GM18858 (cell line): ENCODE results near the gene SBNO1.
"Not testable (repeated sequence)": the region's sequence is repeated elsewhere in the genome, so short reads cannot be mapped to it uniquely, and the experiment has no call there.

ENCODE experiments used
- ATAC-seq: cut with Tn5 transposase; IDR thresholded peaks from one replicate; pipeline ENCODE4 v1.9.1; 2021; ENCODE audit not compliant: unreplicated experiment

The SBNO1 gene

DNA sequence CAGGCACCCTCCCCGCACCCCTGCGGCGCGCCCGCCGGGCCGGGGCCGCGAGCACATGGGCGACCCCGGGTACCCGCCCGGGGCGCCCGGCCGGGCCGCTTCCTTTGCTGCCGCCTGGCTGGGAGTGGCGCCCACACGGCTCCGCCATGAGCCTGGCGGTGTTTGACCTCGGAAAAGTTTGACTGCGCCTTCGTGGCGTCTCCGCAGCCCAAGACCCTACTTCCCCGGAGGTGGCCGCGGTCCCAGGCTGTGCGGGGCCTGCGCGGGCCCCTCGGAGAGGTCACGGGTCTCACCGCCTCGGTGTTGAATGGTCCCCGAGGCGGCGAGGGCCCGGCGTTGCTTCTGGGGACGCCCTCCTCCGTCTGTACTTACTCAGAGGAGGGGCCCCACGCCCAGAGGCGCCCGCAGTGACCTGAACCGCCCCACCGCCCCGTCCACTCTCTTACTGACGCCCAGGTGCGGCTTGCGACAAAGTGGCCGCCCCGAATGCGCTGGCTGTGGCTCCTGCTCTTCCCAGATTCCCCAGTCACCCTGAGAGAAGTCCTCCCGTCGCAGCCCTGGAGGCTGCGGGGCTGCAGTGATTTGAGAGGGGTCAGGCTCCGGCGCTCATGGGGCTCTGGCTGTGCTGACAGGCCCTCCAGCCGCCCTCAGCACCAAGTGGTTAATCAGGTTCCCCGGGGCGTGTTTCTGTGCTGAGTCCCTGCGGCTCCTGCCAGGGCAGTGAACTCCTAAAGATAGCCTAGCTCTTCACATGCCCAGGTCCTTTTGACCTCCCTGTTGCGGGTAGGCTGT lies 25.1 kb upstream of the SBNO1 start:
- peak; percentile 4 for ATAC-seq

DNA sequence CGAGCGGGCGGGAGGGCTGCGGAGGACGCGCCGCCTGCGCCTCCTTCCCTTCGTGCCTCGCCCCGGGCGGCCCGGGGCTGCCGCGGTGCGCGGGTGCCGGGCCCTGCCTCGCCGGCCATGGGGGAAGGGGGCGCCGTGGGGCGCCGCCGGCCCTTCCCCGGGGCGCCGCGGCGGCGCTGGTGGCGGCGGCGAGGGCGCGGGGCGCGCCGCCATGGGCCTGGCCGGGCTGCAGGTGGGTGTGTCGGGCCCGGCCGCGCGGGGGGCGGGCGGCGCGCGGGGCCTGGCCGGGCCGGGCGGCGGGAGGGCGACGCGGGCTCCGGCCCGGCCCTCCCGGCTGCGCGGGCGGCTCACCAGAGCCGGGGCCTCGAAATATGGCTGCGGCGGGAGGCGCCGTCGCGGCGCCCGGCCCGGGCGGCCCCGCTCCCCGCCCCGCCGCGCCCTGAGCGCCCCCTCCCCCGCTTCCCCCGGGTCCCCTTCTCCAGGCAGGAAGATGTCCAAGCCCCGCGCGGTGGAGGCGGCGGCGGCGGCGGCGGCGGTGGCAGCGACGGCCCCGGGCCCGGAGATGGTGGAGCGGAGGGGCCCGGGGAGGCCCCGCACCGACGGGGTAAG lies 24.4 kb upstream of the SBNO1 start:
- peak; percentile 27 for ATAC-seq

DNA sequence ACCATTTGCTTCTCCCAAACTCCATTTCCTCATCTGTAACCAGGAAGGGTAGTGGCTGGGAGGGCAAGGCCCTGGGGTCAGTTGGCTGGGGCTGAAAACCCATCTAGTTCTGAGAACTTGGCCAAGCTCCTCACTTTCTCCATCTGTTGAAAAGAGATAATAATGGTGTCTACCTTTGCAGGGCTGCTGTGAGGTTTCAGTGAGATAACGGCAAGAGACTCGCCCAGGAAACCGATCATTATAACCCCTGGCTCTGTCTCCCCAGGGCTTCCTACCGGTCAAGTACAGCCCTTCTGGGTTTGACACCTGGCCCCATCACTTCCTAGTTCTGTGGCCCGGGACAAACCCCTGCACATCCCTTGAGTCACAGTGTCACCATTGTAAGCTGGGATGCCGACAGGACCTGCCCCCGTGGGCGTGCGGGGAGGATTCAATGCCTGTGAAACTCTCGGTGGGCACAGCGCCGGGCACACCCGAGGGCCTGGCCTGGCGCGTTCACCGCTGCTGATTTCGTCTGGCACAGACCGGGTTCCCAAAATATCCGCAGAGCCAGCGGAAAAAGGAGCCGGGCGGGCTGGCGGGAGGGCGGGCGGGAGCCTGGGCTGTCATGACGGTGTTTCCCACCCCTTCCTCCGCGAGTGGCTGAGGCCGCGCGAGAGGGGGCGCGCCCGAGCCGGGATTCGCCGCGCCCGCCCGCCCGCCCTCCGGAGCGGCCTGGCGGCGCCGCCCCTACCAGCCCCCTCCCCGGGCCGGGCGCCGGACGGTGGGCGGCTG lies 23.7 kb upstream of the SBNO1 start:
- ATAC-seq = peak; percentile 23

DNA sequence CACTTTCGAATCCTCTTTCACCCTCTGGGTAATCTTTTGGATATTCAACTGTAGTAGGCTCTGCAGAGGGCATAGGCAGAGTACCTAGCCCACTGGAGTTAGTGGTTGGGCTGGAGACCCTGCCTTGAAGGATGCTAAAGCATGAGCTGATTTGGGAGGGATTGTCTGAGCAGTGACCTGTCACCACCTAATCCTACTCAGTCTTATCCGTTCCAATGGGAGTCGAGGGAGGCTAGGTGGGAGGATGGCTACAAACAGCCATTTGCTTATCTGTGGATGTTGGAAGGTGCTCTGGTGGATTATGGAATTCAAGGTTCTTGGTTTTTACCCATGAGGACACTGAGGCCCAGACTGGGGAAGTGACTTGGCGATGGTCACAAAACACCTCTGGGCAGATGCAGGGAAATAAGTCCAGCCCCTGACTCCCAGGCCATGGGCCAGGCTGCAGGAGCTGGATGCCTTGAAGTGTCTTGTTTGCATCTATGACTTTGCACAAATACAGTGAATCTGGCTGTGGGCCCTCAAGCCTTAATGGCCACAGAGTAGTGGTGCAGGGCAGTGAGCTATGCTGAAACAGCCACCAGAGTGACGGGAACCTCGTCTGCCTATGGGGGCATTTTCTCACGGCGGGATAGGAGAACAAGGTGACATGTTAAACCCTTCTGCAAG lies 23.0 kb upstream of the SBNO1 start:
- ATAC-seq = no peak

GRCh38 chr12:123385536-123385935 lies 20.9 kb upstream of the SBNO1 start:
- ATAC-seq = not testable (repeated sequence)

DNA sequence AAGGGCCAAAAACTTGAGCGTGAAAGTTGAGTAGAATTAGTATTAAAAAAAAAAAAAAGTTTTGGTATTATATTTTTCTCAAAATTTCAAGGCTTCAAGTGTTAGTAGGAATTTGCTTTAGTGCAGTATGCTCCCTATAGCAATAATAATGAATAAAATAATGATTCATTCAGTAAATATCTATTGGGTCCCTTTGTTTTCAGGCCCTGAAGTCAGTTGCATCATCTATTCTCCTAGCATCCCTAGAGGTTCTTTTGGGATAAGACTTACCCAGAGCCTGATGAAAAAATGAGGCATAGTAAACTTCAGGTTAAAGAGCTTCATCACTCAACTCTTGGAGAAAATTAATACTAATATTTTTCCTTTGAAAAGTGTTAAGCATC lies 20.3 kb upstream of the SBNO1 start:
- no peak for ATAC-seq

DNA sequence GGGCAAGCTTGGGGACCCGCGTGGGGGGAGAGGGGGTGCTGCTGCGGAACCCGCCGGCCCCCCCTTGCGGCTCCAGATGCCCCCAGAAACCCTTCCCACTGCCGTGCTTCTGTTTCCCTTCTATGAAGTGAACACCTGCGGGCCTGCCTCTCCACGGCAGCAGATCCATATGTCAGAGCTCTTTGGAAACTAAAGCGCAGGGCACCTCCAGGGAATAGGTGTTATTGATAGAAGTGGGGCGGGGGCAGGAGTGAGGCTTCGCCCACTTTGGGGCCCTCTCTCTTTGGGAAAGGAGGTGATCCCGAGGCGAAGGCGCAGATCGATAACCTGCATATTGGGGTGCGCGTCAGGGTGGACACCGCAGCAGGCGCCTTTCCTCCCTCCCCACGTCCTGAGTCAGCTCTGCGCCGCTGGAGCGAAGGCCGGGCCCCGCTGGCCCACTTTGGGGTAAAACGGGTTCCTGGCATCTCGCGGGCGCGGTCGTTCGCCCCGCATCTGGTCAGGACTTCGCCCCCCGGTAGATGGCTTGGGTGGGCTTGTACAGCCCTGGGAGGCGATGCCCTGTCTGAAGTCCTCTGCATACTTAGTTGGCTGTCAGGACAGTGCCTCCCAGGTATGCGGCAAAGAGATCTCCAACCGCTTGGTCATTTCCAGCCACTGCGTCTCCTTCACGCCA lies 19.8 kb upstream of the SBNO1 start:
- no peak for ATAC-seq

DNA sequence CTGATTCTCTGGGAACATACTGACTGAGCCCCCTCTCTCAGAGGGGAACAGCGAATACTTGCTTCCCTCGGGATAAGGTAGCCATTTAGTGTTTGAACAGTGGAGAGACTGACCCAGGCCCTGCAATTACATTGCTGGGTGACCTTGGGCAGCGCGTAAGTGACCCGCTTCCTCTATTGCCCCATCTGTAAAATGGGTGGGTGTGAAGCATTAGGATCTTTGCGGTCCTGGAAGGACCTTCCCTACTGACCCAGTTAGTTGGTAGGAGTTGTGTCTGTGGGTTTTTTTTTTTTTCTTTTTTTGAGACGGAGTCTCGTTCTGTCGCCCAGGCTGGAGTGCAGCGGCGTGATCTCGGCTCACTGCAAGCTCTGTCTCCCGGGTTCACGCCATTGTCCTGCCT lies 18.0 kb upstream of the SBNO1 start:
- ATAC-seq = no peak

- no peak for ATAC-seq
Measured at GRCh38 chr12:123379391-123379790, 14.7 kb upstream of the SBNO1 start.

DNA sequence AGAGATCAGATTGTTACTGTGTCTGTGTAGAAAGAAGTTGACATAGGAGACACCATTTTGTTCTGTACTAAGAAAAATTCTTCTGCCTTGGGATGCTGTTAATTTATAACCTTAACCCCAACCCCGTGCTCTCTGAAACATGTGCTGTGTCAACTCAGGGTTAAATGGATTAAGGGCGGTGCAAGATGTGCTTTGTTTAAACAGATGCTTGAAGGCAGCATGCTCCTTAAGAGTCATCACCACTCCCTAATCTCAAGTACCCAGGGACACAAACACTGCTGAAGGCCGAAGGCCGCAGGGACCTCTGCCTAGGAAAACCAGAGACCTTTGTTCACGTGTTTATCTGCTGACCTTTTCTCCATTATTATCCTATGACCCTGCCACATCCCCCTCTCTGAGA lies 7.8 kb upstream of the SBNO1 start:
- ATAC-seq = not testable (repeated sequence)

GRCh38 chr12:123371667-123372368 lies 7.2 kb upstream of the SBNO1 start:
- not testable (repeated sequence) for ATAC-seq

GRCh38 chr12:123369229-123369628 lies 4.6 kb upstream of the SBNO1 start:
- ATAC-seq = no peak

DNA sequence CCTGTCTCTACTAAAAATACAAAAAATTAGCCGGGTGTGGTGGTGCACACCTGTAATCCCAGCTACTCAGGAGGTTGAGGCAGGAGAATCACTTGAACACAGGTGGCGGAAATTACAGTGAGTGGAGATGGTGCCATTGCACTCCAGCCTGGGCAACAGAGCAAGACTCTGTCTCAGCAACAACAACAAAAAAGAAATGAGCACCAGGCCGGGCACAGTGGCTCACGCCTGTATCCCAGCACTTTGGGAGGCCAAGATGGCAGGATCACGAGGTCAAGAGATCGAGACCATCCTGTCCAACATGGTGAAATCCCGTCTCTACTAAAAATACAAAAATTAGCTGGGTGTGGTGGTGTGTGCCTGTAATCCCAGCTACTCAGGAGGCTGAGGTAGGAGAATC lies 3.8 kb upstream of the SBNO1 start:
- ATAC-seq = not testable (repeated sequence)

GRCh38 chr12:123367511-123367910 lies 2.9 kb upstream of the SBNO1 start:
- no peak for ATAC-seq

DNA sequence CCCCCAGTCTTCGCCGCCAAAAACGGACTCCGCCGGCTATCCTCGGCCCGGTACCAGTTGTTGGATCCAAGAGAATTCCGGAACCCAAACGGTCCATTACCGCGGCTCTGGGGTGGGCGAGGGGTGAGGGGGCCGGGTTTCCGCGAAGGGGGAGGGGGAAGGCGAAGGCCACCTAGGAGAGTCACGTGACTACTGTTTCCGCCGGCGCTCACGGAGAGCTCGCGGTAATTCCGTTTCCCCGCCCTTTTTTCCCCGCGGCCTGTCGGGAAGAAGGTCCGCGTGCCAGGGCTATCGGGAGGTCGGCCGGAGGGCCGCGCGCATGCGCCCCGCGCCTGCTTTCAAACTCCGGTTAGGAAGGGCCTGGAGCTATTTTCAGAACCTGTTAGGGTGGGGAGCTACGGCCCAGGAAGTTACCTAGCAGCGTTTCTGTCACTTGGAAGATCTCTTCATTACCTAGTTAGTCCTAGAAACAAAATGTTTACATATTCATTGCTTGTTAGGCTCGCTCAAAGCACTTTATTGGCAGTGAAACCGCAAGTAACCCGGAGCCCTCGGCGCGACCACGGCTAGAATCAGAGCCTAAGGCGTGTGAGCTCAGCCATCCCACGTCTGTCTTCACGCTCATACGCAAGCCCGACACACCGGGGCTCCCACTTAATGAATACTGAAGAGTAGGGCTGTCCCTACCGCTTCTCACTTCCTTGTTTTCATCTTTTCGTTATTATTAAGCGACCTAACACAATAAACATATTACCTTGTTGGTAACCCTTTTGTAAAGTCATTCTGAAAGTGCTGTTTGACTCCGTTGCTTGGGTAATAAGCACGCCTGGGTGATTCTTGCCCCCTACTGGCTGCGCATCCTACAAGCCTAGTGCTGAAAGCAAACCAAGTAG lies 624 bp upstream of the SBNO1 start:
- peak; percentile 67 for ATAC-seq

- no peak for ATAC-seq
Measured at GRCh38 chr12:123363740-123364531, 711 bp downstream of the SBNO1 start.

- no peak for ATAC-seq
Measured at GRCh38 chr12:123363390-123363739, 1.3 kb downstream of the SBNO1 start.

GRCh38 chr12:123358035-123358434 lies 6.6 kb downstream of the SBNO1 start:
- ATAC-seq = no peak
